ENCODE results near the gene GPATCH8.

DNA sequence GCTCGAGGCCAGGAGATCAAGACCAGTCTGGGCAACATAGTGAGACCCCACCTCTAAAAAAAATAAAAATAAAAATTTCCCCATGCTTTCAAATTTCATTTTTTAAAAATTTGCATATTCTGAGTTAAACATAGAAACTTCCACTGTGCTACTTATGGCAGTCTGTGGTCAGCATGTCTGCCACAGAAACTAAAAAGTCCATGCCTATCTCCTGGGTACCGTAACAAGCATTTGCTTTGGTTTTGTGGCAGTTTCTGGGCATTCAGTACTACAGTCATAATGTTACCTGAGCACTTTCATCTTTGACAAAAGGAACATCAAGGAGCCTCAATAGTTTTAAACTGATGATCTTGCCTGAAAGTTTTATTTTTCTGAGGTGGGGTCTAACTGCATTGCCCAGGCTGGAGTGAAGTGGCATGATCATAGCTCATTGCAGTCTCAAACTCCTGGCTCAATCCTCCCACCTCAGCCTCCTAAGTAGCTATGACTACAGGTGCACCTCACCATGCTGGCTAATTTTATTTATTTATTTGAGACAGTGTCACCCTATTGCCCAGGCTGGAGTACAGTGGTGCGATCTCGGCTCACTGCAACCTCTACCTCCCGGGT is 100.5 kb downstream of the GPATCH8 start:
- TF ChIP-seq ZNF274 (IDR thresholded peaks at IDR 0.05; ENCODE audit: low read depth, low read length) (no peak), YY1 (IDR thresholded peaks at IDR 0.05; ENCODE audit: insufficient read depth, insufficient read length) (no peak)

All from NT2/D1 (cell line).